ENCODE data around the gene MAST3.
"Not testable (repeated sequence)": the region's sequence is repeated elsewhere in the genome, so short reads cannot be mapped to it uniquely, and the experiment has no call there.

Gene MAST3

DNA sequence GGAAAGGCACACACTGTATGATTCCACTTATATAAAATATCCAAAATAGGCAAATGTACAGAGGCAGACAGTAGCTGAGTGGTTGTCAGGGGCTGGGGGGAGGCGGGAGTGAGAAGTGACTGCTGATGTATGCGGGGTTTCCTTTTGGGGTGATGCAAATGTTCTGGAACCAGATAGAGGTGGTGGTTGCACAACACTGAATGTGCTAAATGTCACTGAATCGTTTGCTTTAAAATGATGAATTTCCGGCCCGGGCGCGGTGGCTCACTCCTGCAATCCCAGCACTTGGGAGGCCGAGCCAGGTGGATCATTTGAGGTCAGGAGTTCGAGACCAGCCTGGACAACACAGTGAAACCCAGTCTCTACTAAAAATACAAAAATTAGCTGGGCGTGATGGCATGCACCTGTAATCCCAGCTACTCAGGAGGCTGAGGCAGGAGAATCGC lies 8.5 kb upstream of the MAST3 start:
- not testable (repeated sequence) for DNase-seq

DNA sequence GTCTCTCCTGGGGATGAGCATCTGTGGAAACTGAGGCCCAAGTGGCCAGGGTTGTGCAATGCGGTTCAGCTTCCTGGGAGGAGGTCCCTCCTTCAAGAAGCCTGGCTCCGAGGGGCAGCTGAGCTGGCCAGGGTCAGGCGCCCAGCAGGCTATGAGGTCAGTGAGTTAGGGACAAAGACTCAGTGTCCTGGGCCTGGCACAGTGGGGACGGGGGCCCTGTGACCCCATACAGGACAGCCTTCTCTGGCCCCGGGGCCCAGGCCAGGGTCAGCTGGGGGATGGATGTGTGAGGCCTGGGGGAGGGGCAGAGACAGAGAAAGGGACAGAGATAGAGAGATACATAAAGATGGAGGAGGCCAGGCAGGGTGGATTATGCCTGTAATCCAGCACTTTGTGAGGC lies 7.9 kb upstream of the MAST3 start:
- no peak for DNase-seq

DNA sequence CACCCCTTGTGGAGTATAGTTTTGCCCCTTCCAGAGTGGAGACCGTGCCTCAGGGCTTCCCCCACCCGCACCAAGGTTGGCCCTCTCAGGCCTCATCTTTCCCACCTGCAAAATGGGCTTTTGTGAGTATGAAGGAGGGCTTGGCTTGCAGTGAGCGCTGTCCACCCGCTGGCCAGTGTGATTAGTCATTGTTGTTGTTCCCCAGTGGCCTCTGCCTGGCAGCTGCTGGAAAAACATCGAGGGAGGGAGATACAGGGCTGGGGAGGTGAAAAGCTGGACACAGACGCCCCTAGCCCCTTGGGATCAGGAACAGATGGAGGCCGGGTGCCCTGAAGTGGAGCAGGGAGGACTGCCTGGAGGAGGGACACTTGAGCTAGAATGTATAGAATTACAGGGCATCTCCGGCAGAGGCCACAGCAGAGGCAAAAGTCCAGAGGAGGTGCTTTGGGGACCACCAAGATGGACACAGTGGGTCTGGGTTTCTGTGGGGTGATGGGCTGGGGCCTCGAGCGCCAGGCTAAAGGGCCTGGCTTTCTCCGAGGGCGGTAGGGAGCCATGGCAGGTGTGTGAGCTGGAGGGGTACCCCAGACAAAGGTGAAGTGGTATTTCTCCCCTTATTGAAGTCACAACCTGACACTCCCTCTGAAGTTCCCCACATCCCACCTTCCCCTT lies 6.9 kb upstream of the MAST3 start:
- no peak for DNase-seq

DNA sequence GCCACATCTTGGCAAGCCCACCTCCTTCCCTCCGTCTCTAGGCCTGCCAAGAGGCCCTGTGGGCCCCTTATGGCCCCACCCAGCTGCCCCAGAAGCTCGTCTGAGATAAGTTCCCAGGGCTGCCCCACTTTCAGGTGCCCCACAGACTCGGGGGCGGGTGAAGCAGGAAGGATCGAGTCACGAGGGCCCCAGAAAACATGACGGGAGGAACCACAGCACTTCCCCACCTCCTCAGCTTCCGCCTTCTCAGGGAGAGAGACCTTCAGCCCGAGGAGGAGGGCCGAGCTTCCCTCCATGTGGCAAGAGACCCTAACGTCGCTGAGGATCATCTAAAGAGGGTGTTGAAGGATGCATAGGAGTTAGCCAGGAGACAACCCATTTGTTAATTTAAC lies 6.4 kb upstream of the MAST3 start:
- no peak for DNase-seq

DNA sequence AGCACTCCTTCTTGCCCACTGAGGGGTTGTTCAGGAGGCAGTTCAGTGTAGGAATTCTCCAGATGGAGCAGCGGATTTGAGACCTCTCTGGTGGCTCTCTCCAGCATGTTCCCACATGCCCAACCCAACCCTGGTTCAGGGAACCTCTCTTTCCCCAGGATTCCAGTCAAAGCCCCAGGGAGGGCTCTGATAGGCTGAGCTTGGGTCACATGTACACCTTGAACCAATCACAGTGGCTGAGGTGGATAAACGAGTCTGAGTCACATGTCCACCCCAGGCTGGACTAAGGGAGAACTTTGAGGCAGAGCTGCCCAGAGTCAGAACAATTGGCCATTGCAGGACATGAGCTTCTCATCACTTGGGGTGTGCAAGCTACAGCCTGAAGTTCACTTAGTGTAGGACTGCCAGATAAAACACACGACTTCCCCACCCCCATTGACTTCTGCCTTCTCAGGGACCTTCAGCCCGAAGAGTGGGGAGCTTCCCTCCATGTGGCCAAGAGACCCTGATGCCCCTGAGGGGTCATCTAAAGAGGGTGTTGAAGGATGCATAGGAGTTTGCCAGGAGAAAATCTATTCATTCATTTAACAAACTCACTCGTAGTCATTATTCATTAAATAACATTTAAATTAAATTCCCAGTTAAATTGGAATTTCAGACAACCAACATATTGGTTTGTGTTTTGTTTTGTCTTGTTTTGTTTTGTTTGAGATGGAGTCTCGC lies 4.0 kb upstream of the MAST3 start:
- DNase-seq = no peak

DNA sequence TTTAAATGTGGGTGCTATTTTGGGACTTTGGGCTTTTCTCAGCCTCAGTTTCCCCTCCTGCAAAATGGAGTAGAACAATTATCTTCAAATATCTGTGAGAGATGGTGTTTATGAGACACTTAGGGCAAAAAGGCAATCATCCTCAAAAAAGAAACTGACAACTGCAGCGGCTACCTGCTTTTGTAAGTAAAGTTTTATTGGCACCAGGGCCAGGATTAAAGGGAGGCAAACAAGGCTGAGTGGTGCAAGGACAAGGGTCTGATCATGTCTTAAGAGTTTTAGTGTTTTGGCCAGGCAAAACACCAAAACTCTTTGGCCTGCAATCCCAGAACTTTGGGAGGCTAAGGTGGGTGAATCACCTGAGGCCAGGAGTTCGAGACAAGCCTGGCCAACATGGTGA lies 1.3 kb upstream of the MAST3 start:
- DNase-seq = no peak

DNA sequence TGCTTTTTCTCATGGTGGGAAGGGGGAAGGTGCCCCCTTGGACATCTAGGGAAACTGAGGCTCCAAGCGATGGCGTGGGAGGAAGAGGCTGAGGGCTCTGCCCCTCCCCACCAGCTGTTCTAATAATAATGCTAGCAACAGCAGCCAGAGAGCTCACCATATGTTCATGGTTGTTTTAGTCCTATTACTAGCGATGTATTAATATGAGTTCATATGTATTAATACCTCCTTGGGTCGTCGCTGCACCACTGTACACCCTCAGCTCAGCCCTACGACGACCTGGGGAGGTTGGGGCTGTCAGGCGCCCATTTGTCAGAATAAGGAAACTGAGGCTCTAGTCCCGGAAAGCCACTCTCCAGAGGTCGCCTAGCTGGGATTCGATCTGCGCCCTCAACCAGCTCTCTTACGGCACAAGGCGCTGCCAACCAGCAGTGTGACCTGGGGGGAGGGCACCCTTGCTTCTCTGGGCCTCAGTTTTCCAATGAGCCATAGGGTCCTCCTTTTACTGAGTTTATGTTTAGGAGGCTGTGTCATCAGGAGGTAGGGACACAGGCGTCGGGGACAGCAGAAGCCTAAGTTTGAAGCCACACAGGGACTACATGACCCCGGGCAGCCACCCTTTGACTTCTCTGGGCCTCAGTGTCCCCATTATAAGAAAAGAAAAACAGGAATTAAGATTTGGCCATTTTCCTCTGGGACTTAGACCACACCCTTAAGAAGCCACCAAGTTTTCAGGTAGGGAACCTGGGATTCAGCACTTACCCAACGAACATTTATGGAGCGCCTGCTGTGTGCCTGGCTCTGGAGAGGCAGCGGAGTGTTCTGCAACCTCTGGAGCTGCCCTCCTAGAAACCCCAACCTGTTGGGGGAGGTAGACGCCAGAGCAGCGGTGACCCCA lies 664 bp downstream of the MAST3 start:
- DNase-seq = no peak

DNA sequence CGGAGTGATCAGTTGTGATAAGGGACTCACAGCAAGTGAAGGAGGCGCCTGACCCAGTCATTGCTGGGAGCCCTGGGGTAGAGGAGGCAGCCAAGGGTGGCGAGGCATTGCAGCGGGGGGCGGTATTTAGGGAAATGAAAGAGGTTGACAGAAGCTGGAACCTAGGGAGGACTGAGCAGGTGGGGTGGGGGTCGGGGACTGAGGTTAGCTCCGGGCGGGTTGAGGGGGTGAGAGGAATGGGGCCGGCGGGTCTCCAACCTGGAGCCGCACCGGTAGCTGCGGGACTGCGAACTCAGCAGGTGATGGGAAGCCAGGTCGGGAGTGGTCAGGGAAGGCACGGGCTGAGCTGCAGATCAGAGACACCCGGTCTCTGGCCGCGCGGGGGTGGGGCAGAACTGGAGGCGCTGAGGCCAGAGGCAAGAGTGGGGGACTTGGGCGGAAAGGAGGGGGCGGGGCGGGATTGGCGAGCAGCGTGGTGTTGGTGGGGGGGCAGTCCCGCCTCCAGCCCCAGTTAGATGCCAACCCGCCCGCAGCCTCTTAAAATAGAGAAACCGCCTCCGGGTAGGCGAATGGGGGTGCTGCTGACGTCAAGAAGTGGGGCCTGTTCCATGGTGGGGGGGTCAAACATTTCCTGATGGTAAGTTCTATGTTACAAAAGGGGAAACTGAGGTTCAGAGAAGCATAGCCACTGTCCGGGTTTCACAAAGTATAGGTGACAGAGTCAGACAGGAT lies 1.5 kb downstream of the MAST3 start:
- no peak for DNase-seq

DNA sequence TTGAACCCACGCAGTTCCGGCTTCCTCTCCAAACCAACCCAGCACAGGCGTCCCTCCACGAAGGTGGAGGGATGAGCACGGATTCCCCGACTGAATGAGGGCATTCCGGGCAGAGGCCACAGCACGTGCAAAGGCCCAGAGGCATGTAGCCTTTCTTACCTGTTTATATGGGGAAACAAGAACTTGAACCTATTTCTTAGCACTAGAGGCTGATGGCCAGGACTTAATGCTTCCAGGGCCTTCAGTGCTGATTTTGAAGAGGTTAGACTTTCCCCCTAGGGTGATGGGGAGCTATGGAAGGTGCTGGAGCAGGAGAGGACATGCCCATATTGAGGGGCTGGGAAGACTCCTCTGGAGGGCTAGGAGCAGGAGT lies 2.0 kb downstream of the MAST3 start:
- no peak for DNase-seq

DNA sequence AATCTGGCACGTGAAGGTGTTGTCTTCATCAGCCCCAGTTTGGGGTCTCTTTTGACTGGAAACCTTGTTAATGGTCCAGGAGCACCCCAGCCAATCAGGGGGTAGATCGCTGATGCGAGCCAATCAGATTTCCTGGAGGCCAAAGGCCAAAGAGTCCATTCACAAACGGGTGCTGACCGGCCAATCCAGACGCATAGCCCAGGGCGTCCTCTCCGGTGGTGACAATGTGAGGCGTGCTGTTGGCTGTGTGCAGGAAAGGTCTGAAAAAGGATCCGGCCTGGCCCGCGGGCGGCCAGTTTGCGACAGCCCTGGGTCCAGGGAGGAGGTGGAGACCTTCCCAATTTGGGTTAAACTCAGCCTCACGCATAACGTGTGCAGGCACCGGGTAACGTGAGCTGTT lies 3.1 kb downstream of the MAST3 start:
- no peak for DNase-seq

DNA sequence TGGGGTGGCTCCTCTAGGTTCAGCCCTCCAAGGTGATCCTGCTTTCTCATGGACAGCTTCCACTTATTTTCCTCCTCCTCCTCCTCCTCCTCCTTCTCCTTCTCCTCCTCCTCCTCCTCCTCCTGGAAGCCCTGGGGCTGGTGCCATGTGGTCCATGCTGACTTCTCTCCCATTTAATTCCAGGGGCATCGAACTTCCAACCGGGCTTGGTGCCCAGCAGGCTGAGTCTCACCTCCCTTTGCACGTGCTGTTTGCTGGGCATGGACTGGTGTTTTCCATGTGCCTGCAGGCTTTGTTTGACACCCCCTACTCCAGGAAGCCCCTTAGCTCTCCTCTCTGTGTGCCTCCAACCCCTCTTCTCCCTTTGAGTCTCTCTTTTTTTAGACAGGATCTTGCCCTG lies 3.7 kb downstream of the MAST3 start:
- no peak for DNase-seq

DNA sequence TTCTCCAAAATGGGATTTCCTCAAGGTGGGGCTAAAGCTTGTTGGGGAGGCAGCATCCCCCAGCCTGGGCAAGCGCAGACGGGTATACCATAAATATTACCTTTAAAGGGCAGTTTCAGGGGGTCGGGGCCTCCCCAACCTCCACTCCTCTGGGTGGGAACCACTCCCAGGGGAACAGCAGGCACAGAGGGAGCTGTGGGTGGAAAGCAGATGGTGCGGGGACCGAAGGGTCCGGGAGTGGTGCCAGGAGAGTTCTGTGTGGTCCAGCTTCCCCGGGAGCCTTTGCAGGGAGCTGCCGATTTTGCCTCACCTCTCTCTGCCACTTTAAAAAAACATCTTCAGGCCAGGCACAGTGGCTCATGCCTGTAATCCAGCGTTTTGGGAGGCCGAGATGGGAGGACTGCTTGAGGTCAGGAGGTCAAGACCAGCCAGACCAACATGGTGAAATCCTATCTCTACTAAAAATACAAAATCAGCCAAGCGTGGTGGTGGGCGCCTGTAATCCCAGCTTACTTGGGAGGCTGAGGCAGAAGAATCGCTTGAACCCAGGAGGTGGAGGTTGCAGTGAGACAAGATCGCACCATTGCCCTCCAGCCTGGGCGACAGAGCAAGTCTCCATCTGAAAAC lies 5.5 kb downstream of the MAST3 start:
- no peak for DNase-seq

DNA sequence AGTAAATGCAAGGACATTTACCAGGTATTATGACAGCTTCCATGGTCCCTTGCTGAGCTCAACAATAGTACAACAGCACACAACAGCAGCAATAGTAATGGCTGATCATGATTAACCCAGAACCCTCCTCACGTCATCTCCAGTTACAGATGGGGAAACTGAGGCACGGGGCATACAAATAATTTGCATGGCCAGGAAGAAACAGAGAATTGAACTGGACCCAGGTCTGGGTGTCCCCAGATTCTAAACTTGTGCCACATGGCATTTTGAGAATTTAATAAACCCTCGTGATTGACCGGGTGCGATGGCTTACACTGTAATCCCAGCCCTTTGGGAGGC lies 7.2 kb downstream of the MAST3 start:
- DNase-seq = no peak

DNA sequence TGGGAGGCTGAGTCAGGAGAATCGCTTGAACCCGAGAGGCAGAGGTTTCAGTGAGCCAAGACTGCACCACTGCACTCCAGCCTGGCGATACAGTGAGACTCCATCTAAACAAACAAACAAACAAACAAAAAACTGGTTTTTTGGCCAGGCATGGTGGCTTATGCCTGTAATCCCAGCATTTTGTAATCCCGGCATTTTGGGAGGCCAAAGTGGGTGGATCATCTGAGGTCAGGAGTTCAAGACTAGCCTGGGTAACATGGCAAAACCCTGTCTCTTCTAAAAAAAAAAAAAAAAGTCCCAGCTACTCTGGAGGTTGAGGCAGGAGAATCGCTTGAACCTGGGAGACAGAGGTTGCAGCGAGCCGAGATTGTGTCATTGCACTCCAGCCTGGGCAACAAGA lies 7.7 kb downstream of the MAST3 start:
- DNase-seq = not testable (repeated sequence)

DNA sequence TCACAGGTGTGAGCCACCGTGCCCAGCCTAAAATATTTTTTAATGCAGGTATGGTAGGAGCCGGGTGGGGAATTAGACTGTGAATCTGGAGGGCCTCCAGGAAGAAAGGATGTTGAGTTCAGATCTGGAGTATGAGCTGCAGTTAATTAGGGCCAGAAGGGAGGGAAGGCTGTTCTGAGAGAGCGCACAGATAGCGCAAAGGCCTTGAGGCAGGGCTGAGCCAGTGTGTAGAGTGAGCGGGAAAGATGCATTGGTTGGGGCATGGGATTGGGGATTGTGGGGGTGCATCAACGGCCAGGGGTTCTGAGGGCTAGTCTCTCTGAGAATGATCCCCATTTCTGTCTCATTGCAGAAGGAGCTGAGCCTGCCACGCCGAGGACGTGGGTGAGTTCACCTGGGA lies 9.7 kb downstream of the MAST3 start:
- DNase-seq = no peak

DNA sequence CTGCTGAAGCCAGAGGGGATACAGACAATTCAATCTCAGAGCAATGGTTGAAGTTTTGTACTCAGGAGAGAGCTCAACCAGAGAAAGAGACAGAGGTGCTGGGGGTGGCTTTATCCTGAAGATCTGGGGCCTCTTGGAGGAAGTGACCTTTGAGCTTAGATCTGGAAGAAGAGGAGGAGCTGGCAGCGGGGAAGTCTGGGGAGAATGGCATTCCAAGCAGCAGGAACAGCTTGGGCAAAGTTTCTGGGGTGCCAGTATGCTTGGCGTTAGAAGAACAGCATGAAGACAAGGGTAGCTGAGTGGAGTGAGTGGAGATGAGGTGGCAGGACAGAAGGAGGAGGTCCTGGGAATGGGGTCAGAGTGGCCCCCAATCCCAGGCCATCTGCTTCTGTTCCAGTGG lies 11.3 kb downstream of the MAST3 start:
- DNase-seq = no peak

DNA sequence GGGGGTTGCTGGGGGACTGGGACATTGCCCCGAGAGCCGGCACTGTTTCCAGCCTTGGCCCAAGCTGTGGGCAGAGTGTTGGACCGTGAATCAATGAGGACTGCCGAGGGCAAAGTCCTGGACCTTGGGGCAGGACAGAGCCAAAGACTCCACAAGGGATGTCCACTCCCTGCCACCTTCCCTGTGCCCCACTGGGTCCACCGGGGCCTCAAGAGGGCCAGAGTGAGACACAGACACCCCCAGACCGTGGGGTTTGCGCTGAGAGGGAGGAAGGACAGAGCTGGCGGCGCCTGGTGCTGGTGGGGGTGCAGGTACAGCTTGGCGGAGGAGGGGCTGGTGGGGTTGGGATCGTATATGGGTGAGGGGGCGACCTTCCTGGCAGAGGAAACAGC lies 11.8 kb downstream of the MAST3 start:
- DNase-seq = no peak

DNA sequence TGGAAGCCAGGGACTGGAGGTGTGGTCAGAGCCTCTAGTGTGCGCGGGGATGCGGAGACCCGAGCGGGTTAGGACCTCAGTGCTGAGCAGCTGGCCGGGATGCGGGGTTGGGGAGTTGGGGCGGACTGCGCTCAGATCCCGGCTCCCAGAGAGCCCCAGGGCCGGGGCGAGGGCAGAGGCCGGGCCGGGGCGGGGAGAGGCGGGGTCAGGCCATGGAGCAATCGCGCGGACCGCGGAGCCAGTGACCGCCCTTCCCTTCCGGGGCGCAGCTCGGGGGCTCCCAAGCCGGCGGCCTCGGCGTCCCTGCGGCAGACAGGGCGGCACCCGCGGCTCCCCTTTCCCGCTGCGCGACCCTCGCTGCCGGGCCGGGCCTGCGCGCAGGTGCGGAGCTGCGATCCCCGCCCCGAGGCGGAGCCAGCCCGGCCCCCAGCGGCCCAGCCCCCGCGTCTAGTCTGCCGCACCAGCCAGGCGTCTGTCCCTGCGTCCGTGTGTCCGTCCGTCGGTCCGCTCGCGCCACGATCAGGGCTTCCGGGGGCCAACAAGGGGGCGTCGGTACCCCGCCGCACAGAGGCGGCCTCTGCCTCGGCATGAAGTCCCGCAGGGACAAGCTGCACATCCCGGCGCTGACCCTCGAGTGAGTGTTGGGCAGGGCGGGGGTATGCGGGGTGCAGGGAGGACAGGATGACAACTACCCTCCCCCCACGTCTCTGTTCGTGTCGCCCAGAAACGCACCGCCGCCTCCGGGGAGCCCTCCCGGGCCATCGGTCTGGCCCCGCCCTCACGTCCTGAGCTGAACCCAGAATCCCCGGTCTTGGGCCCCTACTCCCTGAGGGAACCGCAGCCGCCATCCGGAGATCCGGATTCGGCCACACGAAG lies 12.4 kb downstream of the MAST3 start:
- no peak for DNase-seq

DNA sequence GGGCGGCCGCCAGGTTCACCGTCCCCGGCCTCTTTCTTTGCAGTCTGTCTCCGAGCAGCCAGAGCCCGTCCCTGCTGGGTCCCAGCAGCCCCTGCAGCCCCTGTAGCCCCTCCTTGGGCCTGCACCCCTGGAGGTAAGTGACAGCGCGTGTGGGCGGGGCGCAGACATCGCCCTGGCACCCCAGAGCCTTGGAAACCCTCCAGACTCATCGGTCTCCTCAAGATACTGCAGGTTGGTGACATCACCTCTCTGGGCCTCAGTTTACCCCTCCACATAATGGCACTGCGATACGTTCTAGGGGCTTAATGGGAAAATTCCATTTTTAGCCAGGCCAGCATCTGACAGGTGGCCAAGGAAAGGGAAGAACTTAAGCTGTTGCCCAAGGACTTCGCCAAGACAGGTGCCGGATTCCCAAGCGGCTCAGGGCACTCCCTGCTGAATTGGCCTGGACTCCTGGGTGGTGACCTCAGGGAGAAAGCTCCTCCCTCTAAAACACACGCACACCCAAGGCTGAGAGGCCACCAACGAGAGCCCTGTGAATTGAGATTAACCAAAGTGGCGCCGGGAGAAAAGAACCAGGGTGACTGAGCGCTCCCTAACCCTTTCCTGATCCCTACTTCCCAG lies 13.1 kb downstream of the MAST3 start:
- no peak for DNase-seq

DNA sequence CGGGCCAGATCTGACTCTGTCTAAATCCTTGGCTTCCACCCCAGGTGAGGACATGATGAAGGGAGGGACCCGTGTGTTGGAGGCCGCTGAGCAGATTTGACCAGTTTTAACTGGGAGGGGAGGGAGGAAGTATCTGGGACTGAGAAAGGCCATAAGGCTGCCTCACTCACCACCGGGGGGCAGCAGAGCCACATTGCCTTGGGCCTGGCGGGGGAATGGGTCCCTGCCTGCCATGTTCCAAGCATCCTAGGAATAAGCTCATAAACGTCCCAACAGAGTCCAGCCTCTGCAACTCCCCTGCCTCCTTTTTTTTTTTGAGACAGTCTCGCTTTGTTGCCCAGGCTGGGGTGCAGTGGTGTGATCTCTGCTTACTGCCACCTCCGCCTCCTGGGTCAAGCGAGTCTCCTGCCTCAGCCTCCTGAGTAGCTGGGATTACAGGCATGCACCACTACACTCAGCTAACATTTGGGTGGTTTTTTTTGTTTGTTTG lies 15.5 kb downstream of the MAST3 start:
- peak; percentile 89 for DNase-seq

DNA sequence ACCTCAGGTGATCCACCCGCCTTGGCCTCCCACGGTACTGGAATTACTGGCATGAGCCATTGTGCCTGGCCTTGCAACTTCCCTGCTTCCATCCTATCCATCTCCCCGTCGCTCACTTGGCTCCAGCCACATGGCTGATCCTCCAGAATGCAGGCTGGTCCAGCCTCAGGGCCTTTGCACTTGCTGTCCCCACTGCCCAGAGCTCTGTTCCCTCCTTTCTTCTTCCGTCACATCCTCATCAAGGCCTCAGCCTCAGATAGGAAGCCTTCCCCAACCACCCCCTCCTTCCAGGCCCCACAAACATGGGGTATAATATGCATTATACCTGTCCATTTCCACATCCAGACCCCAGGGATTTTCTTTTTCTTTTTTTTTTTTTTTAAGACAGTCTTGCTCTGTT lies 16.2 kb downstream of the MAST3 start:
- DNase-seq = no peak
